GM12878 (cell line): ENCODE data around the gene GAS2. TPM values are rescaled to one million over a fixed set of nuclear protein-coding genes. Genes with fewer than 3 reads are reported as not detected.
A peak's percentile ranks its signal among the peaks of the same experiment; 100 is the strongest.

Experiments
- ATAC-seq: fragments of 200-7000 bp; cut with Tn5 transposase; 3 replicates; pipeline ENCODE4 v1.9.1; 2020; ENCODE audit warnings: mild to moderate bottlenecking, moderate library complexity
- BruUV-seq: library from RNA; stranded (reverse); fragments of 400-500 nt; replicated peaks from 2 replicates; lab custom pipeline; 2021; lab: Mats Ljungman, UMichigan
- CTCF ChIA-PET: fragments of 300-600 bp; sonication (Branson Sonifier 250); formaldehyde crosslinking; extraction: SDS; loops from one replicate; lab custom pipeline; 2021; ENCODE audit warnings: inconsistent platforms; lab: Yijun Ruan, JAX
- POLR2A ChIA-PET: fragments of 350-600 bp; formaldehyde crosslinking; extraction: SDS; loops from one replicate; lab custom pipeline; 2021; ENCODE audit warnings: inconsistent platforms; lab: Charles Lee
- RAD21 ChIA-PET: fragments of 300-600 bp; sonication (Branson Sonifier 250); formaldehyde crosslinking; loops from one replicate; lab custom pipeline; 2023; ENCODE audit warnings: antibody characterized with exemption; ENCODE audit not compliant: unreplicated experiment; lab: Charles Lee
- SMC1A ChIA-PET: fragments of 300-600 bp; sonication (Branson Sonifier 250); formaldehyde crosslinking; loops from one replicate; lab custom pipeline; 2023; ENCODE audit not compliant: unreplicated experiment, uncharacterized antibody; lab: Charles Lee
- DNase-seq: peaks from one replicate; pipeline ENCODE4 v3.0.0-alpha.2; 2011; ENCODE audit warnings: low read depth, low spot score
- FAIRE-seq: peaks from 3 replicates; lab custom pipeline; 2011; peaks lifted over from hg19 to GRCh38; lab: Jason Lieb, UNC
- H2AFZ ChIP-seq: 2 replicates; pipeline ENCODE4 v1.6.0; 2011; ENCODE audit warnings: low read depth, low read length, control low read depth; ENCODE audit not compliant: control insufficient read depth
- H3K27ac ChIP-seq: 2 replicates; pipeline ENCODE4 v1.5.1; 2011; ENCODE audit warnings: control low read depth; ENCODE audit not compliant: control insufficient read depth, insufficient read depth
- H3K27me3 ChIP-seq, 2 experiments: replicated peaks in 1 of 2; 2 replicates each; pipeline versions ENCODE4 v1.6.0 to v1.6.1; 2011; ENCODE audit warnings: low read length in 1 of 2; ENCODE audit not compliant: control insufficient read depth in 2 of 2, insufficient read depth in 2 of 2
- H3K36me3 ChIP-seq, 2 experiments: 2 replicates each; pipeline ENCODE4 v1.5.1; 2011; ENCODE audit warnings: low read length in 1 of 2; ENCODE audit not compliant: control insufficient read depth in 2 of 2, insufficient read depth in 2 of 2
- H3K4me1 ChIP-seq: 2 replicates; pipeline ENCODE4 v1.6.1; 2011; ENCODE audit warnings: mild to moderate bottlenecking, low read length, moderate library complexity, mixed read lengths; ENCODE audit not compliant: control insufficient read depth, insufficient read depth
- H3K4me2 ChIP-seq: 2 replicates; pipeline ENCODE4 v1.6.0; 2011; ENCODE audit warnings: control low read depth; ENCODE audit not compliant: control insufficient read depth, insufficient read depth
- H3K4me3 ChIP-seq: fragments of 200-600 bp; sonication (generic); 2 replicates; pipeline ENCODE4 v1.5.1; 2016
- H3K79me2 ChIP-seq: 2 replicates; pipeline ENCODE4 v1.6.0; 2011; ENCODE audit warnings: low read length; ENCODE audit not compliant: control insufficient read depth, insufficient read depth
- H3K9ac ChIP-seq: 2 replicates; pipeline ENCODE4 v1.8.0; 2011; ENCODE audit warnings: low read length, control low read depth, mixed read lengths; ENCODE audit not compliant: control insufficient read depth, insufficient read depth
- H3K9me3 ChIP-seq: replicated peaks from 3 replicates; pipeline ENCODE4 v1.5.1; 2011; ENCODE audit warnings: mild to moderate bottlenecking, low read length; ENCODE audit not compliant: control insufficient read depth, insufficient read depth
- H4K20me1 ChIP-seq: 2 replicates; pipeline ENCODE4 v1.6.0; 2011; ENCODE audit not compliant: control insufficient read depth, insufficient read depth
- CBX3 ChIP-seq: fragments of 200-600 bp; sonication (generic); IDR thresholded peaks from 2 replicates; pipeline ENCODE4 v1.6.1; 2016; ENCODE audit warnings: low read depth, borderline replicate concordance
- DPF2 ChIP-seq: fragments of 450-650 bp; IDR thresholded peaks from 2 replicates; pipeline ENCODE4 v1.6.1; 2017; ENCODE audit warnings: mild to moderate bottlenecking
- HSF1 ChIP-seq: fragments of 150-350 bp; IDR thresholded peaks from 2 replicates; pipeline ENCODE4 v1.6.1; 2014; ENCODE audit warnings: mild to moderate bottlenecking, low read depth, low read length
- IKZF1 ChIP-seq: fragments of 450-650 bp; conservative IDR thresholded peaks from 2 replicates; pipeline ENCODE4 v1.6.1; 2017; ENCODE audit warnings: antibody characterized with exemption, mild to moderate bottlenecking
- JUNB ChIP-seq: IDR thresholded peaks from 2 replicates; pipeline ENCODE4 v1.6.1; 2016; ENCODE audit warnings: antibody characterized with exemption, mild to moderate bottlenecking
- MTA2 ChIP-seq: fragments of 450-650 bp; IDR thresholded peaks from 2 replicates; pipeline ENCODE4 v1.6.1; 2016; ENCODE audit warnings: low read depth, mild to moderate bottlenecking, moderate library complexity
- MXI1 ChIP-seq: fragments of 150-350 bp; IDR thresholded peaks from 2 replicates; pipeline ENCODE4 v1.6.1; 2011; ENCODE audit warnings: low read depth, mild to moderate bottlenecking, inconsistent platforms, low read length, improper control_type of control experiment
- NR2F1 ChIP-seq: fragments of 450-650 bp; conservative IDR thresholded peaks from 2 replicates; pipeline ENCODE4 v1.6.1; 2017; ENCODE audit warnings: mild to moderate bottlenecking
- POLR2A ChIP-seq: IDR thresholded peaks from 2 replicates; pipeline ENCODE4 v1.6.1; 2011; ENCODE audit warnings: low read depth, mild to moderate bottlenecking, low read length
- SMARCA5 ChIP-seq: fragments of 450-650 bp; IDR thresholded peaks from 2 replicates; pipeline ENCODE4 v1.6.1; 2017; ENCODE audit warnings: mild to moderate bottlenecking
- TCF12 ChIP-seq: IDR thresholded peaks from 2 replicates; pipeline ENCODE4 v1.6.1; 2011; ENCODE audit warnings: low read depth, mild to moderate bottlenecking, low read length
- ZNF687 ChIP-seq: fragments of 450-650 bp; IDR thresholded peaks from 2 replicates; pipeline ENCODE4 v1.6.1; 2017; ENCODE audit warnings: mild to moderate bottlenecking, moderate library complexity
- WGBS: methylation state at CpG from one replicate; pipeline ENCODE4 v1.1.6; 2016; ENCODE audit warnings: low lambda C conversion rate; ENCODE audit not compliant: insufficient replicate concordance, insufficient coverage; ENCODE audit errors: missing lambda C conversion rate; 5-methylcytosine and 5-hydroxymethylcytosine counted together
- in situ Hi-C: fragments of 300-500 bp; cut with MboI; formaldehyde crosslinking; loops from 9 replicates; pipeline ENCODE4 v1.14.3; 2018; ENCODE audit warnings: mixed read lengths
- intact Hi-C: fragments of 100-400 bp; cut with micrococcal nuclease; formaldehyde crosslinking; loops from one replicate; pipeline ENCODE4 v1.14.2; 2022; ENCODE audit not compliant: unreplicated experiment
- polyA plus RNA-seq, 11 experiments: library from polyadenylated mRNA; depleted of rRNA in 4 of 11; unstranded in 6 of 11; stranded (reverse) in 5 of 11; fragments of >200 nt; fragmentation: Nextera tagmentation in 4 of 11; fragmentation: Illumina TruSeq in 1 of 11; extraction: Ambion mirVana in 4 of 11; extraction: Trizol in 1 of 11; gene quantifications; 1 replicate in 1 of 11; 2 replicates in 10 of 11; pipeline versions ENCODE4 v1.2.1 to v1.2.3, GENCODE V29; 2011 to 2016; ENCODE audit warnings: inconsistent platforms in 2 of 11, missing spikeins in 2 of 11, low read depth in 1 of 11
- total RNA-seq, 4 experiments: library from RNA; depleted of rRNA in 3 of 4; stranded (reverse); fragments of >200 nt in 3 of 4; fragmentation: Illumina TruSeq in 1 of 4; extraction: Trizol in 1 of 4; gene quantifications; 2 replicates each; pipeline versions ENCODE4 v1.2.1 to v1.2.3, GENCODE V29; 2013 to 2021

Gene GAS2
- total and polyA plus RNA-seq, 10 of the 15 experiments (the other 5 are each of a cell fraction or from before 2014, with no cell fraction given) = 16.4 to 81.4 (median 26.2) TPM

DNA sequence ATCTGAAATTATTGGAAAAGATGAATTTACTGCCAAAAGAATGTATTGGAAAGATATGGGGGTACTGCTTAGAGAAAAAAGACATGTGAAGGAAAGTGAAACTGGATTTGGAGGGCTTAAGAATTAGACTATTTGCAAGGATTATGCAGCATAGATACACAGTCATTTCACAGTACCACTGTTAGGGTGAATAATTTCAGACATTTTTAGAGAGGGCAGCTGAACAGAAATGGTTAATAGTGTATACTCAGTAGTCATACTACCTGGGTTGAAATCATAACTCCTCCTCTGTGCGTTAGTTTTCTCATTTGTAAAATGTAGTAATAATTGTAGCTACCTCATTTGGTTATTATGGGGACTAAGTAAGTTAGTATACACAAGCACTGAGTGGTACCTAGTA lies 33.0 kb downstream of the GAS2 start:
- RAD21 ChIA-PET = interaction anchor here (0.7 to 6.6 kb wide), 6 partner anchors 21 to 65 kb away, joined by 3 to 111 read pairs (median 3); no protein-coding TSS in a partner anchor
- TF ChIP-seq POLR2A (no peak), JUNB (peak; percentile 44; the same call in 1 of the 2 replicates), MXI1 (no peak), MTA2 (0 out of 2 replicates have a peak, but pooled peaks have one; percentile 17), NR2F1 (no peak), CBX3 (no peak), TCF12 (no peak)
- TF ChIP-seq, all 136 proteins: peak for 2
- intact Hi-C loops = no loop called here
- Histone ChIP-seq H3K9me3 (no peaks in the 10 kb centered on the region), H3K9ac (no peak overlapping the region), H3K27me3 (no peaks in the 10 kb centered on the region), H2AFZ (no peak overlapping the region), H3K4me2 (no peak overlapping the region), H3K79me2 (no peaks in the 10 kb centered on the region), H4K20me1 (no peaks in the 10 kb centered on the region), H3K4me1 (no peaks in the 10 kb centered on the region), H3K27ac (no peak overlapping the region), H3K36me3 (no peaks in the 10 kb centered on the region), H3K4me3 (no peak overlapping the region)
- no peak for DNase-seq
- in situ Hi-C loops = no loop called here
- FAIRE-seq = no peak
- BruUV-seq = no TSS peak
- ChIA-PET SMC1A (interaction anchor here (1.0 to 8.9 kb wide), 11 partner anchors 10 to 93 kb away, joined by 3 to 117 read pairs (median 4); no protein-coding TSS in a partner anchor), POLR2A (interaction anchor here (1.0 to 5.0 kb wide), 7 partner anchors 9 to 28 kb away, joined by 3 to 43 read pairs (median 3); no protein-coding TSS in a partner anchor), CTCF (interaction anchor here (0.7 to 1.4 kb wide), 3 partner anchors 8 to 79 kb away, joined by 3 to 5 read pairs (median 4); no protein-coding TSS in a partner anchor)
- peak; percentile 79 for ATAC-seq
- WGBS = 0% methylated on average over 1 of the region's 1 CpG

GRCh38 chr11:22702031-22702430 lies 35.6 kb downstream of the GAS2 start:
- ChIA-PET CTCF (interaction anchor here (1.1 to 3.0 kb wide), 6 partner anchors 11 to 31 kb away, joined by 3 to 11 read pairs (median 4); no protein-coding TSS in a partner anchor), POLR2A (interaction anchor here (0.8 to 5.0 kb wide), 7 partner anchors 9 to 86 kb away, joined by 3 to 43 read pairs (median 4); no protein-coding TSS in a partner anchor), SMC1A (interaction anchor here (0.6 to 8.9 kb wide), 11 partner anchors 8 to 79 kb away, joined by 3 to 117 read pairs (median 6); no protein-coding TSS in a partner anchor), RAD21 (interaction anchor here (1.1 to 6.6 kb wide), 8 partner anchors 12 to 85 kb away, joined by 3 to 111 read pairs (median 11); no protein-coding TSS in a partner anchor)
- FAIRE-seq = no peak
- ATAC-seq = peak; percentile 12
- no peak overlapping the region for H2AFZ ChIP-seq
- H3K36me3 ChIP-seq = no peaks in the 10 kb centered on the region
- DNase-seq = no peak
- in situ Hi-C loops (no loop called here), intact Hi-C loops (no loop called here)
- no peak overlapping the region for H3K9ac ChIP-seq
- no peaks in the 10 kb centered on the region for H3K27me3 ChIP-seq
- no peaks in the 10 kb centered on the region for H3K9me3 ChIP-seq
- H3K4me1 ChIP-seq = no peaks in the 10 kb centered on the region
- BruUV-seq = no TSS peak
- no peaks in the 10 kb centered on the region for H3K79me2 ChIP-seq
- H4K20me1 ChIP-seq = no peaks in the 10 kb centered on the region
- TF ChIP-seq TCF12 = no peak
- TF ChIP-seq MTA2 = peak; percentile 43
- 0 out of 2 replicates have a peak, but pooled peaks have one; percentile 22 for TF ChIP-seq SMARCA5
- peak; percentile 46; the same call in 1 of the 2 replicates for TF ChIP-seq IKZF1
- TF ChIP-seq DPF2 = 0 out of 2 replicates have a peak, but pooled peaks have one; percentile 23
- TF ChIP-seq ZNF687 = no peak
- TF ChIP-seq HSF1 = no peak
- TF ChIP-seq, all 136 proteins: peak for 4
- Histone ChIP-seq H3K27ac (no peak overlapping the region), H3K4me2 (no peak overlapping the region), H3K4me3 (no peak overlapping the region)
